ENCODE results near the gene MYH11.

MYH11 gene

GRCh38 chr16:15897834-15898254 lies 41.0 kb upstream of the MYH11 start:
- Histone ChIP-seq H3K4me1 (ENCODE audit: insufficient read depth, insufficient read length) (no peaks in the 10 kb centered on the region), H3K4me3 (ENCODE audit: insufficient read length, low read depth) (no peak overlapping the region), H3K9me3 (ENCODE audit: insufficient read depth, low read length) (no peaks in the 10 kb centered on the region), H3K9ac (ENCODE audit: insufficient read length, low read depth) (no peak overlapping the region), H3K36me3 (ENCODE audit: insufficient read depth, insufficient read length, low read length) (no peaks in the 10 kb centered on the region), H3K27me3 (ENCODE audit: insufficient read depth, insufficient read length) (no peaks in the 10 kb centered on the region)
- DNase-seq (ENCODE audit: low read depth, low spot score): no peak
- TF ChIP-seq YY1 (IDR thresholded peaks at IDR 0.05; ENCODE audit: insufficient read depth, insufficient read length) (no peak), ZNF274 (IDR thresholded peaks at IDR 0.05; ENCODE audit: low read depth, low read length) (no peak), SUZ12 (IDR thresholded peaks at IDR 0.05; ENCODE audit: extremely low read depth, insufficient read depth, insufficient read length) (no peak)

GRCh38 chr16:15897121-15897780 lies 40.4 kb upstream of the MYH11 start:
- Histone ChIP-seq H3K9me3 (ENCODE audit: insufficient read depth, low read length) (no peaks in the 10 kb centered on the region), H3K4me1 (ENCODE audit: insufficient read depth, insufficient read length) (no peaks in the 10 kb centered on the region), H3K4me3 (ENCODE audit: insufficient read length, low read depth) (no peak overlapping the region), H3K27me3 (ENCODE audit: insufficient read depth, insufficient read length) (no peaks in the 10 kb centered on the region), H3K36me3 (ENCODE audit: insufficient read depth, insufficient read length, low read length) (no peaks in the 10 kb centered on the region), H3K9ac (ENCODE audit: insufficient read length, low read depth) (no peak overlapping the region)
- TF ChIP-seq SUZ12 (IDR thresholded peaks at IDR 0.05; ENCODE audit: extremely low read depth, insufficient read depth, insufficient read length) (no peak), YY1 (IDR thresholded peaks at IDR 0.05; ENCODE audit: insufficient read depth, insufficient read length) (no peak), ZNF274 (IDR thresholded peaks at IDR 0.05; ENCODE audit: low read depth, low read length) (no peak)
- DNase-seq (ENCODE audit: low read depth, low spot score): no peak

GRCh38 chr16:15894571-15895374 lies 37.9 kb upstream of the MYH11 start:
- Histone ChIP-seq H3K36me3 (ENCODE audit: insufficient read depth, insufficient read length, low read length) (no peaks in the 10 kb centered on the region), H3K9me3 (ENCODE audit: insufficient read depth, low read length) (no peaks in the 10 kb centered on the region), H3K9ac (ENCODE audit: insufficient read length, low read depth) (no peak overlapping the region), H3K27me3 (ENCODE audit: insufficient read depth, insufficient read length) (no peaks in the 10 kb centered on the region), H3K4me3 (ENCODE audit: insufficient read length, low read depth) (no peak overlapping the region), H3K4me1 (ENCODE audit: insufficient read depth, insufficient read length) (no peaks in the 10 kb centered on the region)
- no peak for TF ChIP-seq SUZ12 (IDR thresholded peaks at IDR 0.05; ENCODE audit: extremely low read depth, insufficient read depth, insufficient read length)
- no peak for TF ChIP-seq ZNF274 (IDR thresholded peaks at IDR 0.05; ENCODE audit: low read depth, low read length)
- TF ChIP-seq YY1 (IDR thresholded peaks at IDR 0.05; ENCODE audit: insufficient read depth, insufficient read length): no peak
- DNase-seq (ENCODE audit: low read depth, low spot score): no peak

GRCh38 chr16:15891508-15891907 lies 34.7 kb upstream of the MYH11 start:
- DNase-seq (ENCODE audit: low read depth, low spot score): no peak
- no peak overlapping the region for H3K4me3 ChIP-seq (ENCODE audit: insufficient read length, low read depth)
- H3K4me1 ChIP-seq (ENCODE audit: insufficient read depth, insufficient read length): no peaks in the 10 kb centered on the region
- H3K27me3 ChIP-seq (ENCODE audit: insufficient read depth, insufficient read length): no peaks in the 10 kb centered on the region
- TF ChIP-seq SUZ12 (IDR thresholded peaks at IDR 0.05; ENCODE audit: extremely low read depth, insufficient read depth, insufficient read length) (no peak), YY1 (IDR thresholded peaks at IDR 0.05; ENCODE audit: insufficient read depth, insufficient read length) (no peak), ZNF274 (IDR thresholded peaks at IDR 0.05; ENCODE audit: low read depth, low read length) (no peak)
- peaks cover 9% of the 10 kb centered on the region for H3K36me3 ChIP-seq (ENCODE audit: insufficient read depth, insufficient read length, low read length)
- H3K9me3 ChIP-seq (ENCODE audit: insufficient read depth, low read length): no peaks in the 10 kb centered on the region
- H3K9ac ChIP-seq (ENCODE audit: insufficient read length, low read depth): no peak overlapping the region

- Histone ChIP-seq H3K27me3 (ENCODE audit: insufficient read depth, insufficient read length) (no peaks in the 10 kb centered on the region), H3K4me3 (ENCODE audit: insufficient read length, low read depth) (peak within 1 kb of the TSS; percentile 100), H3K4me1 (ENCODE audit: insufficient read depth, insufficient read length) (no peaks in the 10 kb centered on the region), H3K9me3 (ENCODE audit: insufficient read depth, low read length) (no peaks in the 10 kb centered on the region), H3K36me3 (ENCODE audit: insufficient read depth, insufficient read length, low read length) (peaks cover 27% of the 10 kb centered on the region), H3K9ac (ENCODE audit: insufficient read length, low read depth) (peak within 1 kb of the TSS; percentile 98)
- peak; percentile 99 for DNase-seq (ENCODE audit: low read depth, low spot score)
- TF ChIP-seq YY1 (IDR thresholded peaks at IDR 0.05; ENCODE audit: insufficient read depth, insufficient read length) (peak; percentile 77), SUZ12 (IDR thresholded peaks at IDR 0.05; ENCODE audit: extremely low read depth, insufficient read depth, insufficient read length) (no peak)
Observed at GRCh38 chr16:15888072-15888976, 31.5 kb upstream of the MYH11 start, which contains the start of gene CEP20. TSS of gene CEP20 (minus strand) at chr16:15888603. CDS start at chr16:15888585, 18 bp downstream.

- no peak for DNase-seq (ENCODE audit: low read depth, low spot score)
- no peaks in the 10 kb centered on the region for H3K9me3 ChIP-seq (ENCODE audit: insufficient read depth, low read length)
- H3K9ac ChIP-seq (ENCODE audit: insufficient read length, low read depth): peak overlapping the region; percentile 98
- H3K36me3 ChIP-seq (ENCODE audit: insufficient read depth, insufficient read length, low read length): peaks cover 35% of the 10 kb centered on the region
- peak overlapping the region; percentile 100 for H3K4me3 ChIP-seq (ENCODE audit: insufficient read length, low read depth)
- TF ChIP-seq SUZ12 (IDR thresholded peaks at IDR 0.05; ENCODE audit: extremely low read depth, insufficient read depth, insufficient read length) (no peak), YY1 (IDR thresholded peaks at IDR 0.05; ENCODE audit: insufficient read depth, insufficient read length) (no peak), ZNF274 (IDR thresholded peaks at IDR 0.05; ENCODE audit: low read depth, low read length) (no peak)
- no peaks in the 10 kb centered on the region for H3K27me3 ChIP-seq (ENCODE audit: insufficient read depth, insufficient read length)
- H3K4me1 ChIP-seq (ENCODE audit: insufficient read depth, insufficient read length): no peaks in the 10 kb centered on the region
Observed at GRCh38 chr16:15887283-15887682, 30.5 kb upstream of the MYH11 start.
